Measurements from ENCODE around the gene ANO2.

The ANO2 gene

GRCh38 chr12:5636907-5637306 is 308.2 kb downstream of the ANO2 start:
- Mint-ChIP-seq H3K27ac (no peak overlapping the region), H3K4me3 (no peak overlapping the region), H3K36me3 (ENCODE audit: low read depth) (no peaks in the 10 kb centered on the region), H3K9me3 (no peaks in the 10 kb centered on the region), H3K4me1 (ENCODE audit: low read depth) (no peaks in the 10 kb centered on the region), H3K27me3 (peaks cover 14% of the 10 kb centered on the region)

DNA sequence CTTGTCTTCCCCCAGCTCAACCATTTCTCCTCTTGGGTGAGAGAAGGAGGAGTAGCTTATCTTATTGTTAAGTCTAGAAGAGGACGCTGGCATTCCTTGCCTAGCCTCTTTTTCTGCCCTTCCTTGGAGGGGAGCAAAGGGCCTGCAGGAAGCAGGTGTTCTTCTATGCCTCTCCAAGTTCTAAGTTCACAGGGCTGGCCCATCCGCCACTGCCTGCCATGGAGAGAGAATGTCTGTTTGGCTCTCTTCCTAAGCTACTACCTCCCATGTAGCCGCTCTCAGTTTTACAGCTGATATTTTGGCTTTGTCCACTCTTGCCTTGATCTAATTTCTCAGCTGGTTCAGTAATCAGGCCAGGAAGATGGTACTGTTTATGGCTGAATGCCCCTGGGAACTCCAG is 312.0 kb downstream of the ANO2 start:
- no peak overlapping the region for H3K4me3 Mint-ChIP-seq
- H3K27me3 Mint-ChIP-seq = peaks cover 9% of the 10 kb centered on the region
- no peaks in the 10 kb centered on the region for H3K4me1 Mint-ChIP-seq (ENCODE audit: low read depth)
- H3K9me3 Mint-ChIP-seq = no peaks in the 10 kb centered on the region
- H3K27ac Mint-ChIP-seq = no peak overlapping the region
- H3K36me3 Mint-ChIP-seq (ENCODE audit: low read depth) = no peaks in the 10 kb centered on the region

GRCh38 chr12:5632453-5632852 is 312.6 kb downstream of the ANO2 start:
- Mint-ChIP-seq H3K9me3 (no peaks in the 10 kb centered on the region), H3K27me3 (peaks cover 9% of the 10 kb centered on the region), H3K27ac (no peak overlapping the region), H3K4me3 (no peak overlapping the region), H3K4me1 (ENCODE audit: low read depth) (no peaks in the 10 kb centered on the region), H3K36me3 (ENCODE audit: low read depth) (no peaks in the 10 kb centered on the region)

GRCh38 chr12:5631497-5631896 is 313.6 kb downstream of the ANO2 start:
- H3K27ac Mint-ChIP-seq = no peak overlapping the region
- H3K9me3 Mint-ChIP-seq = no peaks in the 10 kb centered on the region
- no peaks in the 10 kb centered on the region for H3K36me3 Mint-ChIP-seq (ENCODE audit: low read depth)
- no peak overlapping the region for H3K4me3 Mint-ChIP-seq
- H3K27me3 Mint-ChIP-seq = peaks cover 9% of the 10 kb centered on the region
- no peaks in the 10 kb centered on the region for H3K4me1 Mint-ChIP-seq (ENCODE audit: low read depth)

GRCh38 chr12:5630726-5631125 is 314.3 kb downstream of the ANO2 start:
- Mint-ChIP-seq H3K4me1 (ENCODE audit: low read depth) (no peaks in the 10 kb centered on the region), H3K27me3 (peaks cover 8% of the 10 kb centered on the region), H3K27ac (no peak overlapping the region), H3K36me3 (ENCODE audit: low read depth) (no peaks in the 10 kb centered on the region), H3K4me3 (no peak overlapping the region), H3K9me3 (no peaks in the 10 kb centered on the region)

DNA sequence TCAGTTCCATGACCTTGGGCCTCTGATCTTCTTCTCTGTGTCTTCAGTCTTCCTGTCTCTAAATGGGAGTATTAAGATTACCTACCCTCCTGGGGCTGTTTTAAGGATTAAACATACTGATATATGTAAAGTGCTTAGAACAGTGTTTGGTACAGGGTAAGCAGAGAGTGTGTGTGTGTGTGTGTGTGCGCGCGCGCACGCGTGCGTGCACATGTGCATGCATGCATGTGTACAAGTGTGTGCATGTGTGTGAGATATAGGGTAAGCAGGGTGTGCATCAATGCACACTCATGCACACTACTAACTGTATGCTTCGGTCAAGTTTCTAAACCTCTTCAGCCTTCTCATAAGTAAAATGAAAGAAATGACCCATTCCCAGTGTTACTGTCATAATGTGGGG is 316.6 kb downstream of the ANO2 start:
- no peaks in the 10 kb centered on the region for H3K36me3 Mint-ChIP-seq (ENCODE audit: low read depth)
- no peaks in the 10 kb centered on the region for H3K4me1 Mint-ChIP-seq (ENCODE audit: low read depth)
- H3K9me3 Mint-ChIP-seq = no peaks in the 10 kb centered on the region
- H3K27me3 Mint-ChIP-seq = peaks cover under 1% of the 10 kb centered on the region
- no peak overlapping the region for H3K4me3 Mint-ChIP-seq
- no peak overlapping the region for H3K27ac Mint-ChIP-seq

GRCh38 chr12:5627053-5627630 is 317.9 kb downstream of the ANO2 start:
- H3K4me1 Mint-ChIP-seq (ENCODE audit: low read depth) = no peaks in the 10 kb centered on the region
- H3K27me3 Mint-ChIP-seq = no peaks in the 10 kb centered on the region
- no peaks in the 10 kb centered on the region for H3K9me3 Mint-ChIP-seq
- no peak overlapping the region for H3K27ac Mint-ChIP-seq
- H3K36me3 Mint-ChIP-seq (ENCODE audit: low read depth) = no peaks in the 10 kb centered on the region
- no peak overlapping the region for H3K4me3 Mint-ChIP-seq

- H3K27ac Mint-ChIP-seq = no peak overlapping the region
- no peaks in the 10 kb centered on the region for H3K9me3 Mint-ChIP-seq
- H3K36me3 Mint-ChIP-seq (ENCODE audit: low read depth) = no peaks in the 10 kb centered on the region
- H3K27me3 Mint-ChIP-seq = no peaks in the 10 kb centered on the region
- H3K4me3 Mint-ChIP-seq = no peak overlapping the region
- H3K4me1 Mint-ChIP-seq (ENCODE audit: low read depth) = no peaks in the 10 kb centered on the region
These were observed 318.9 kb downstream of the ANO2 start for GRCh38 chr12:5626151-5626550.

GRCh38 chr12:5624486-5625272 is 320.4 kb downstream of the ANO2 start:
- Mint-ChIP-seq H3K27ac (no peak overlapping the region), H3K4me3 (no peak overlapping the region), H3K9me3 (no peaks in the 10 kb centered on the region), H3K4me1 (ENCODE audit: low read depth) (no peaks in the 10 kb centered on the region), H3K27me3 (no peaks in the 10 kb centered on the region), H3K36me3 (ENCODE audit: low read depth) (no peaks in the 10 kb centered on the region)

DNA sequence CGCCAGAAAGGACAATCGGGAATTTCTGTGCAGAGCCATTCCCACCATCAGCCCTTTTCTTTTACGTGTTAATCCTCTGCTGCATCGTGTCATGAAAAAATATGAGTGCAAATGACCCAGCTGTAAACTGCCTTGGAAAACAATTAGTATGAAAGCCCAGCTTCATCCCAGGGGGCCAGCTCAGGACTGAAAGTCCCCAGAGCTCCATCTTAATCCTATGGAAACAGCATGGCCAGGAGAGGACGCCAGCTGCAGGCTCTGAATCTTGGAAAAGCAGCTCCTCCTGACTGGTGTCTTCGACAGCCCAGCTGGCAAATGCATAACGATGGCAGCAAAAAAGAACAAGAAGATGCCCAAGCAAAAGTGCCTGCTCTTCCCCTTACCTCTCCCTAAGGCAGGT is 321.6 kb downstream of the ANO2 start:
- H3K4me3 Mint-ChIP-seq = no peak overlapping the region
- no peaks in the 10 kb centered on the region for H3K27me3 Mint-ChIP-seq
- H3K36me3 Mint-ChIP-seq (ENCODE audit: low read depth) = no peaks in the 10 kb centered on the region
- H3K9me3 Mint-ChIP-seq = no peaks in the 10 kb centered on the region
- no peak overlapping the region for H3K27ac Mint-ChIP-seq
- H3K4me1 Mint-ChIP-seq (ENCODE audit: low read depth) = no peaks in the 10 kb centered on the region

DNA sequence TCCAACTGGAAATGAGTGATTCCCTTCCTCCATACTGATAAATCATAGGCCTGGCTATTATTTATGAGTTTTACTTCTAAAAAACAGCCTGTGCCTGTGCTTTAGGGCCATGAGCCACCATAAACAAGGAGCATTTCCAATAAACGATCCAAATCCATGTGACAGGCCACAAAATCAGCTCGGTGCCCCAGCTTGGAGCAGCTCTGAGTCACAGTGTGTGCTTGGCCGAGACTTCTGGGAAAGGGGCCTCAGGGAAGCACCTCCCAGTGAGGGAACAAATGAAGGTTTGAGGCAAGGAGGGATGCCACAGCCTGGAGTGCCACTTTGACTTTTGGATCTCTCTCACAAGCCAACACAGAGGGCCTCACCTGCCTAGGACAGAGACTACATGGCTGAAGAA is 322.8 kb downstream of the ANO2 start:
- H3K9me3 Mint-ChIP-seq = no peaks in the 10 kb centered on the region
- H3K27me3 Mint-ChIP-seq = no peaks in the 10 kb centered on the region
- no peak overlapping the region for H3K4me3 Mint-ChIP-seq
- no peaks in the 10 kb centered on the region for H3K36me3 Mint-ChIP-seq (ENCODE audit: low read depth)
- no peak overlapping the region for H3K27ac Mint-ChIP-seq
- H3K4me1 Mint-ChIP-seq (ENCODE audit: low read depth) = no peaks in the 10 kb centered on the region

DNA sequence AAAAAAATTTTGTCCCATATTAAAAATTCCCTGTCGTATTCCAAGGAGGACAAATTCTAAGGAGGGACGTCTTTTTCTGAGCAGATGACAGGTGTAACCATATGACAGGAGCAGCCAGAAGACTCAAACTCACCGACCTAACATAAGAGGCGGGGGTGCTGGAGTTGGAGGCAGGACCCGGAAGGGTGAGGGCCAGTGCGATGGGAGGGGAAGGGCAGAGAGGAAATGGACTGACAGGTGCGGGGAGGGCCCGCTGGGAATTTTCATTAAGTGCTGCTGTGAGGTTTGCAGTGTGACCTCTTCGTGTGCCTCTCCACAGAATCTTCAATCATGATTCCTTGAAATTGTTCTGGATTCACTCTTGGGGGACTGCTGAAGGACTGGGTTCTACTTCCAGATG is 323.7 kb downstream of the ANO2 start:
- no peak overlapping the region for H3K4me3 Mint-ChIP-seq
- no peaks in the 10 kb centered on the region for H3K4me1 Mint-ChIP-seq (ENCODE audit: low read depth)
- H3K9me3 Mint-ChIP-seq = no peaks in the 10 kb centered on the region
- H3K36me3 Mint-ChIP-seq (ENCODE audit: low read depth) = no peaks in the 10 kb centered on the region
- no peak overlapping the region for H3K27ac Mint-ChIP-seq
- no peaks in the 10 kb centered on the region for H3K27me3 Mint-ChIP-seq

DNA sequence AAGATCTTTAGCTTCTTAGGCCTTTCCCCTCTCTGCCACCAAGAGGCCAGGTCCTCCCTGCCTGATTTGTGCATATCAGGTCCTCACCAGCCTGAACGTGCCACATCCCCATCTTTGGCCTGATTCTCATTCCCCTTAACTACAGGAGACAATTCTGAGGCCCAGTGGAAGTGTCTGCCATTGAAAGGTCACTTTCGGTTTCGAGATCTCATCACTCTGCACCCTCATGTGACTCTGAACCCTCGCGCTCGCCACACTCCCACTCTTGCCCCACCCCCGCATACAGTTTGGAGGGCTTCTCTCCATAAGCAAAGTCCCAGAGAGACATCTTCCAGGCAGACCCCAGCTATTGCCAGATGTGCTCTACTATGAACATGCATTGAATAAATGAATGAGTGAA is 324.2 kb downstream of the ANO2 start:
- Mint-ChIP-seq H3K27ac (no peak overlapping the region), H3K4me3 (no peak overlapping the region), H3K36me3 (ENCODE audit: low read depth) (no peaks in the 10 kb centered on the region), H3K4me1 (ENCODE audit: low read depth) (no peaks in the 10 kb centered on the region), H3K9me3 (no peaks in the 10 kb centered on the region), H3K27me3 (no peaks in the 10 kb centered on the region)

GRCh38 chr12:5619628-5620027 is 325.4 kb downstream of the ANO2 start:
- no peaks in the 10 kb centered on the region for H3K36me3 Mint-ChIP-seq (ENCODE audit: low read depth)
- no peaks in the 10 kb centered on the region for H3K9me3 Mint-ChIP-seq
- H3K4me3 Mint-ChIP-seq = no peak overlapping the region
- no peaks in the 10 kb centered on the region for H3K27me3 Mint-ChIP-seq
- no peak overlapping the region for H3K27ac Mint-ChIP-seq
- no peaks in the 10 kb centered on the region for H3K4me1 Mint-ChIP-seq (ENCODE audit: low read depth)

DNA sequence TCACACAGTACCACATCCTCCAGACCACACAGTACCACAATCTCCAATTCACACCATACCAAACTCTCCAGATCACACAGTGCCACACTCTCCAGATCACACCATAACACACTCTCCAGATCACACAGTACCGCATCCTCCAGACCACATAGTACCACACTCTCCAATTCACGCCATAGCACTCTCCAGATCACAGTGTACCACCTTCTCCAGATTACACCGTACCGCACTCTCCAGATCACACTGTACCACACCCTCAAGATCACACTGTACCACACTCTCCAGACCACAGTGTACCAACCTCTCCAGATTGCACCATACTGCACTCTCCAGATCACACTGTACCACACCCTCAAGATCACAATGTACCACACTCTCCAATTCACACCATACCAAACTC is 328.2 kb downstream of the ANO2 start:
- H3K27ac Mint-ChIP-seq = no peak overlapping the region
- no peak overlapping the region for H3K4me3 Mint-ChIP-seq
- no peaks in the 10 kb centered on the region for H3K9me3 Mint-ChIP-seq
- H3K27me3 Mint-ChIP-seq = peaks cover 6% of the 10 kb centered on the region
- H3K36me3 Mint-ChIP-seq (ENCODE audit: low read depth) = no peaks in the 10 kb centered on the region
- no peaks in the 10 kb centered on the region for H3K4me1 Mint-ChIP-seq (ENCODE audit: low read depth)

DNA sequence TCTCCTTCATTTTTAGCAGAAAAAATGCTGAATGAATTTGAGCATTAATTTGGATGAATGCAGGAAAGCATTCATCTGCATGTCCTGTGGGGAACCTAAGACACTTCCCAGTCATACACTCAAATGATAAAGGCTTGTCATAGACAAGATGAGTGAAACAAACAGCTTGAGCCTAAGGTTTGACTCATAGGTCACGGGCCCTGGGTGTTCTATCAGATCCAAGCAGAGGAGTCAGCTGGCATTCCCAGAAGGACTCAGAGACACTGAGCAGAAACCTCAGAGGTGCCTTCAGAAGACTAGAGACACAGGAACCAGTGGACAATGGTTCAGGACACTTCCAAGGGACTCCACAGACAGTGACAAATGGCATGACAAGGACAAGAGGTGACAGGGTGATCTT is 329.3 kb downstream of the ANO2 start:
- Mint-ChIP-seq H3K27me3 (peaks cover 6% of the 10 kb centered on the region), H3K4me1 (ENCODE audit: low read depth) (no peaks in the 10 kb centered on the region), H3K9me3 (no peaks in the 10 kb centered on the region), H3K4me3 (no peak overlapping the region), H3K36me3 (ENCODE audit: low read depth) (no peaks in the 10 kb centered on the region), H3K27ac (no peak overlapping the region)

Measured in stimulated activated naive CD8-positive, alpha-beta T cell treated with anti-CD3 and anti-CD28 coated beads, Interleukin-15, Interleukin-2, amounts not matched to agents 100 ng/mL and 50 ng/mL, for 24 hours (primary cell).